OCI-LY1 (cell line): ENCODE measurements around the gene CDK2.

Source experiments
- H2AFZ ChIP-seq: fragments of 200-600 bp; sonication (generic), shearing (Covaris generic); 2 replicates; pipeline ENCODE4 v1.6.0; 2014; ENCODE audit warnings: antibody characterized with exemption, mild to moderate bottlenecking, low read length
- H3F3A ChIP-seq: fragments of 200-600 bp; sonication (generic), shearing (Covaris generic); 2 replicates; pipeline ENCODE4 v1.6.0; 2014; ENCODE audit warnings: mild to moderate bottlenecking, antibody characterized with exemption, low read length, moderate library complexity; ENCODE audit not compliant: insufficient read depth
- H3K27ac ChIP-seq: fragments of 200-600 bp; sonication (generic); 2 replicates; pipeline ENCODE4 v1.5.1; 2014; ENCODE audit warnings: low read length, mixed run types, mild to moderate bottlenecking, low read depth; ENCODE audit not compliant: poor library complexity, severe bottlenecking
- H3K27me3 ChIP-seq: fragments of 200-600 bp; sonication (generic); 2 replicates; pipeline ENCODE4 v1.6.0; 2014; ENCODE audit warnings: antibody characterized with exemption, mild to moderate bottlenecking, low read length, moderate library complexity; ENCODE audit not compliant: insufficient read depth
- H3K36me3 ChIP-seq: fragments of 200-600 bp; sonication (generic); 2 replicates; pipeline ENCODE4 v1.6.1; 2014; ENCODE audit warnings: mild to moderate bottlenecking, antibody characterized with exemption, low read length, moderate library complexity, mixed read lengths; ENCODE audit not compliant: insufficient read depth
- H3K4me1 ChIP-seq: fragments of 200-600 bp; sonication (generic); 2 replicates; pipeline ENCODE4 v1.5.1; 2014; ENCODE audit warnings: mild to moderate bottlenecking, low read length, moderate library complexity; ENCODE audit not compliant: insufficient read depth, severe bottlenecking
- H3K4me2 ChIP-seq: fragments of 200-600 bp; sonication (generic), shearing (Covaris generic); 2 replicates; pipeline ENCODE4 v1.6.1; 2014; ENCODE audit warnings: low read length
- H3K4me3 ChIP-seq: fragments of 200-600 bp; sonication (generic); 2 replicates; pipeline ENCODE4 v1.5.1; 2014; ENCODE audit warnings: low read length, low read depth, mild to moderate bottlenecking, mixed read lengths; ENCODE audit not compliant: poor library complexity, severe bottlenecking
- H3K79me2 ChIP-seq: fragments of 200-600 bp; shearing (Covaris generic); 2 replicates; pipeline ENCODE4 v1.6.1; 2016; ENCODE audit warnings: mixed run types, low read length, mixed read lengths; ENCODE audit not compliant: insufficient read depth
- H3K9ac ChIP-seq: fragments of 200-600 bp; sonication (generic), shearing (Covaris generic); 2 replicates; pipeline ENCODE4 v1.6.1; 2014; ENCODE audit warnings: mild to moderate bottlenecking, low read length, mixed read lengths
- H3K9me2 ChIP-seq: fragments of 200-600 bp; sonication (generic), shearing (Covaris generic); 2 replicates; pipeline ENCODE4 v1.6.1; 2014; ENCODE audit warnings: low read depth, mild to moderate bottlenecking, low read length, mixed read lengths
- H3K9me3 ChIP-seq: fragments of 200-600 bp; shearing (Covaris generic); 2 replicates; pipeline ENCODE4 v1.6.1; 2014; ENCODE audit warnings: low read length, mixed read lengths
- H4K20me1 ChIP-seq: fragments of 200-600 bp; sonication (generic), shearing (Covaris generic); 2 replicates; pipeline ENCODE4 v1.6.0; 2016; ENCODE audit warnings: mild to moderate bottlenecking, low read length; ENCODE audit not compliant: insufficient read depth
- EZH2 ChIP-seq: fragments of 200-600 bp; sonication (generic), shearing (Covaris generic); IDR thresholded peaks from 2 replicates; pipeline ENCODE4 v1.8.0; 2017; ENCODE audit warnings: borderline replicate concordance, mixed run types, mild to moderate bottlenecking, antibody characterized with exemption, low read length, moderate library complexity, mixed read lengths
- TF ChIP-seq, protein P1 (sequence below): fragments of 200-600 bp; sonication (generic), shearing (Covaris generic); IDR thresholded peaks from 2 replicates; pipeline ENCODE4 v1.5.1; 2017; ENCODE audit warnings: mild to moderate bottlenecking, antibody characterized with exemption, low read length, moderate library complexity, mixed read lengths

CDK2 gene

DNA sequence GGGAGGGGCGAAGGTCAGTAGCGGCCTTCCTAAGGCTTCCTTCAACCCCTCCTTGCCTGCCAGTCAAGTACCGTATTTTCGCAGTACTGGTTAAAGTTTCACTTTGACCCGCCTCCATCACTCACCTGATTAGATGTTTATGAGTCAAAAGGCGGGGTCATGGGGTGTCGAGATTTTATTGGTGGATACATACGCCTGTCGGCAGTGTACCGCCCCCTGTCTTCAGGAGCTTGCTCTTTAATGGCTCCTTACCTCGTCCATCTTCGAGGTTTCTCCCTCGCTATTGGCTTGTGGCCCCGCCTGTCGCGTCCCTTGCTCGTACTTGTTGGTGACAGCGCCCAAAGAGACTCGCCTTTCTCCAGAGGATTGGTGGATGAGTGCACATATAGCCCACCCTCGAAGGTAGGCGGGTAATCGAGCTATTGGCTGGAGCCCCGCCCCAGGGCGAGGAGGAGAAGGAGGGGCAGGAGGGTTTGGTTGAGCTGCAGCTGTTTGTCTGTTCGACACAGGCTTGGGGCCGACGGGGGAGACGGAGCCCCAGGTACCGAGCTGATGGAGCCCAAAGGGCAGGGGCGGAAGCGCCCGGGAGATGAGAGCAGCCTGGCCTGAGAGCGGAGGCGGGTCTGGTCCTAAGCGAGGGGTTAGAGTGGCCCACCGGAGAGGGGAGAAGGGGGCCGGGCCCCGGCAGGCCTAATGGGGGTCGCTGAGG, 7.1 kb downstream of the CDK2 start, which contains the start of gene RAB5B:
Gene RAB5B (plus strand): TSS at position 480 of the 709 bp plus-strand sequence. CDS start 12,883 bp downstream, outside the sequence.
- Histone ChIP-seq H3K9ac (peak within 1 kb of the TSS; percentile 92), H2AFZ (no peak within 1 kb of the TSS), H3K36me3 (peaks cover 28% of the 10 kb centered on the region; the same call in 1 of the 2 replicates), H3K4me3 (peak within 1 kb of the TSS; percentile 89), H3K9me3 (no peaks in the 10 kb centered on the region), H3K9me2 (no peaks in the 10 kb centered on the region), H3K27me3 (no peaks in the 10 kb centered on the region), H3K27ac (peak within 1 kb of the TSS; percentile 58), H4K20me1 (no peaks in the 10 kb centered on the region), H3K79me2 (peaks cover 12% of the 10 kb centered on the region), H3K4me2 (peak within 1 kb of the TSS; percentile 85), H3K4me1 (peaks cover 21% of the 10 kb centered on the region), H3F3A (no peaks in the 10 kb centered on the region)
- TF ChIP-seq, protein P1, sequence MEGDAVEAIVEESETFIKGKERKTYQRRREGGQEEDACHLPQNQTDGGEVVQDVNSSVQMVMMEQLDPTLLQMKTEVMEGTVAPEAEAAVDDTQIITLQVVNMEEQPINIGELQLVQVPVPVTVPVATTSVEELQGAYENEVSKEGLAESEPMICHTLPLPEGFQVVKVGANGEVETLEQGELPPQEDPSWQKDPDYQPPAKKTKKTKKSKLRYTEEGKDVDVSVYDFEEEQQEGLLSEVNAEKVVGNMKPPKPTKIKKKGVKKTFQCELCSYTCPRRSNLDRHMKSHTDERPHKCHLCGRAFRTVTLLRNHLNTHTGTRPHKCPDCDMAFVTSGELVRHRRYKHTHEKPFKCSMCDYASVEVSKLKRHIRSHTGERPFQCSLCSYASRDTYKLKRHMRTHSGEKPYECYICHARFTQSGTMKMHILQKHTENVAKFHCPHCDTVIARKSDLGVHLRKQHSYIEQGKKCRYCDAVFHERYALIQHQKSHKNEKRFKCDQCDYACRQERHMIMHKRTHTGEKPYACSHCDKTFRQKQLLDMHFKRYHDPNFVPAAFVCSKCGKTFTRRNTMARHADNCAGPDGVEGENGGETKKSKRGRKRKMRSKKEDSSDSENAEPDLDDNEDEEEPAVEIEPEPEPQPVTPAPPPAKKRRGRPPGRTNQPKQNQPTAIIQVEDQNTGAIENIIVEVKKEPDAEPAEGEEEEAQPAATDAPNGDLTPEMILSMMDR = no peak
- TF ChIP-seq EZH2 = no peak

DNA sequence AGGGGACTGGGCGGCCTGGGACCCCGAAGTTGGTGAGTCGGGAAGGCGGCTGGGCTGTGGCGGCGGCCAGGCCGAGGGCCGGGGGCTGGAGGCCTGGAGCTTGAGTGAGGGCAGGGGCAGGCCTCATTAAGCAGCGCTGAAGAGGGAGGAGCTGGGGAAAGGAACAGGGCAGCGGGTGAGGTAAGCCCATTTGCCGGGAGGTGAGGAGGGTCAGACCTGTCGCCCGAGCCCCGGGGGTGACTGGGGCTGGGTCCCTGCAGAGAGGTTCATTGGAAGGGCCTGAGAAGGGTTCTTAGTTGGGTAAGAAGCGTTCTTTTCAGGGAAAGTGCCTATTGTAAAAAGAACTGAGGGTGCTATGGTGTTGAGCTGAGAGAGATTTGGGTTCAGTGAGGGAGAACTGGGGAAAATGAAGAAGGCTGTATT, 7.7 kb downstream of the CDK2 start:
- H4K20me1 ChIP-seq = no peaks in the 10 kb centered on the region

DNA sequence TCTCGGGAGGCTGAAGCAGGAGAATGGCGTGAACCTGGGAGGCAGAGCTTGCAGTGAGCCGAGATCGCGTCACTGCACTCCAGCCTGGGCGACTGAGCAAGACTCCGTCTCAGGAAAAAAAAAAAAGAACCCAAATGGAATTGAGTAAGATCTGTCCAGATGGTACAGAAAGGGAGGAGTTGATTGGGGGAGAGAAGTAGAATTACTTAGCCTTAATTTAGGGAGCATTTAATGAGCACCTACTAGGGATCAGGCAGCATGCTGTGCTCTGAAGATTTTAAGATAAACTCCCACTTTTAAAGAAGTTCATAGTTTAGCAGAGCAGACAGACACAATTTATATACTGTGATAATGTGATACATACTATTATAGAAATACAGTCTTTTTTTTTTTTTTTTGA, 11.8 kb downstream of the CDK2 start:
- no peak for TF ChIP-seq EZH2
- TF ChIP-seq, protein P1 = no peak
- H3K36me3 ChIP-seq = peaks cover 23% of the 10 kb centered on the region; the same call in 1 of the 2 replicates
- no peak overlapping the region for H3K27ac ChIP-seq
- no peak overlapping the region for H3K9ac ChIP-seq
- peaks cover 27% of the 10 kb centered on the region for H3K4me1 ChIP-seq
- H4K20me1 ChIP-seq = no peaks in the 10 kb centered on the region
- H3K9me3 ChIP-seq = no peaks in the 10 kb centered on the region
- no peak overlapping the region for H3K4me3 ChIP-seq
- peaks cover 12% of the 10 kb centered on the region for H3K79me2 ChIP-seq
- no peaks in the 10 kb centered on the region for H3F3A ChIP-seq
- H3K9me2 ChIP-seq = no peaks in the 10 kb centered on the region
- no peak overlapping the region for H2AFZ ChIP-seq
- no peaks in the 10 kb centered on the region for H3K27me3 ChIP-seq
- H3K4me2 ChIP-seq = no peak overlapping the region

More for the DNA sequence above, 7.7 kb downstream of the CDK2 start:
- peaks cover 12% of the 10 kb centered on the region for H3K79me2 ChIP-seq
- peak overlapping the region; percentile 81 for H3K4me2 ChIP-seq
- H3K9me3 ChIP-seq = no peaks in the 10 kb centered on the region
- H3K4me3 ChIP-seq = peak overlapping the region; percentile 89
- H3K27ac ChIP-seq = peak overlapping the region; percentile 58
- peaks cover 21% of the 10 kb centered on the region for H3K4me1 ChIP-seq
- no peaks in the 10 kb centered on the region for H3F3A ChIP-seq
- no peak overlapping the region for H2AFZ ChIP-seq
- no peaks in the 10 kb centered on the region for H3K27me3 ChIP-seq
- H3K9me2 ChIP-seq = no peaks in the 10 kb centered on the region
- H3K36me3 ChIP-seq = peaks cover 31% of the 10 kb centered on the region; the same call in 1 of the 2 replicates
- H3K9ac ChIP-seq = peak overlapping the region; percentile 92
- TF ChIP-seq, protein P1 = no peak
- no peak for TF ChIP-seq EZH2
